ENCODE measurements around the gene MISP. TPM values are rescaled to one million over a fixed set of nuclear protein-coding genes. Genes with fewer than 3 reads are reported as not detected.

Gene MISP
- total and polyA plus RNA-seq, 2 of the 4 experiments (the other 2 are of a cell fraction), result not detected

- H4K8ac ChIP-seq (ENCODE audit: low read depth in 2 of 2, low read length in 2 of 2), result no peak overlapping the region
- no peaks in the 10 kb centered on the region for H4K20me1 ChIP-seq (ENCODE audit: insufficient read depth, low read length)
- H3K79me1 ChIP-seq (ENCODE audit: low read depth in 1 of 2, low read length in 2 of 2), result no peaks in the 10 kb centered on the region
- no peak for TF ChIP-seq POLR2A (IDR thresholded peaks at IDR 0.05; ENCODE audit: low read depth, low read length)
- TF ChIP-seq ELK1 (IDR thresholded peaks at IDR 0.05; ENCODE audit: borderline replicate concordance, low read depth, low read length), result no peak
- TF ChIP-seq RAD21 (IDR thresholded peaks at IDR 0.05; ENCODE audit: low read length), result no peak
- no peak for TF ChIP-seq CTCF (conservative IDR thresholded peaks at IDR 0.05; ENCODE audit: low read depth, low read length)
- TF ChIP-seq MAZ (IDR thresholded peaks at IDR 0.05; ENCODE audit: borderline replicate concordance, low read depth, low read length), result no peak
- TF ChIP-seq CHD1 (IDR thresholded peaks at IDR 0.05; ENCODE audit: low read depth, low read length), result no peak
- TF ChIP-seq SMC3 (IDR thresholded peaks at IDR 0.05; ENCODE audit: low read depth, low read length), result no peak
- TF ChIP-seq MXI1 (IDR thresholded peaks at IDR 0.05; ENCODE audit: borderline replicate concordance, low read depth, low read length), result no peak
- no peak for TF ChIP-seq MAFK (IDR thresholded peaks at IDR 0.05; ENCODE audit: low read depth, low read length)
- TF ChIP-seq BHLHE40 (IDR thresholded peaks at IDR 0.05; ENCODE audit: low read depth, low read length), result no peak
- no peak for TF ChIP-seq RFX5 (IDR thresholded peaks at IDR 0.05; ENCODE audit: low read depth, low read length)
- TF ChIP-seq RCOR1 (IDR thresholded peaks at IDR 0.05; ENCODE audit: insufficient replicate concordance, low read length), result no peak
- TF ChIP-seq NFE2L2 (IDR thresholded peaks at IDR 0.05; ENCODE audit: low read depth, low read length), result no peak
- no peak for TF ChIP-seq USF2 (IDR thresholded peaks at IDR 0.05; ENCODE audit: low read depth, low read length)
- no peak overlapping the region for H2BK15ac ChIP-seq (ENCODE audit: low read depth, low read length)
- no peaks in the 10 kb centered on the region for H3K9me1 ChIP-seq (ENCODE audit: insufficient read depth, low read length)
- H2AFZ ChIP-seq (replicated peaks; ENCODE audit: low read length, poor library complexity), result no peak overlapping the region
- H3K9ac ChIP-seq (ENCODE audit: low read depth, low read length), result no peak overlapping the region
- intact Hi-C loops (cut with micrococcal nuclease) (no loop called here), dilution Hi-C loops (cut with HindIII; ENCODE audit: low sequenced_read_pairs, unreplicated experiment) (no loop called here), in situ Hi-C loops (cut with MboI; ENCODE audit: low sequenced_read_pairs) (no loop called here)
- no peak overlapping the region for H3K27ac ChIP-seq (ENCODE audit: insufficient read depth, low read length)
- no TSS peak for BruUV-seq (replicated peaks)
- no peak overlapping the region for H3K4ac ChIP-seq (ENCODE audit: low read depth, low read length)
- H2BK20ac ChIP-seq (ENCODE audit: low read depth, low read length), result no peak overlapping the region
- no peak overlapping the region for H3K4me2 ChIP-seq (ENCODE audit: low read depth, low read length)
- ChIA-PET POLR2A (ENCODE audit: unreplicated experiment) (no interaction called here), CTCF (no interaction called here)
- peaks cover 6% of the 10 kb centered on the region; the same call in 1 of the 2 replicates for H3K36me3 ChIP-seq (ENCODE audit: control insufficient read depth, insufficient read depth, low read length)
- no peak overlapping the region for H3K18ac ChIP-seq (ENCODE audit: low read depth, low read length)
- no peak overlapping the region for H3K56ac ChIP-seq (ENCODE audit: extremely low read depth, insufficient read depth, low read length)
- H2AK9ac ChIP-seq (replicated peaks; ENCODE audit: low read depth, low read length, poor library complexity), result no peak overlapping the region
- no peak for ATAC-seq (ENCODE audit: low read depth)
- WGBS, 2 experiments (ENCODE audit: extremely low coverage in 2 of 2, insufficient read length in 1 of 2), result 93% methylated on average over 10 of the region's 24 CpGs; no CpG with 5 or more reads in 1 of the 2 experiments
- H2BK5ac ChIP-seq (ENCODE audit: low read depth, low read length, poor library complexity, severe bottlenecking), result no peak overlapping the region
- H2AK5ac ChIP-seq (ENCODE audit: low read depth, low read length), result no peak overlapping the region
- peaks cover 26% of the 10 kb centered on the region for H3K9me3 ChIP-seq (ENCODE audit: control insufficient read depth, insufficient read depth, low read length)
- no peak overlapping the region for H3K4me3 ChIP-seq (ENCODE audit: insufficient read depth, low read depth, low read length)
- H4K5ac ChIP-seq (ENCODE audit: low read depth, low read length), result no peak overlapping the region
- DNase-seq, result no peak
- H3K27me3 ChIP-seq (ENCODE audit: control insufficient read depth, insufficient read depth, low read length), result no peaks in the 10 kb centered on the region
- H3K14ac ChIP-seq (replicated peaks; ENCODE audit: low read depth, low read length), result no peak overlapping the region
- no peaks in the 10 kb centered on the region for H3K4me1 ChIP-seq (ENCODE audit: control insufficient read depth, insufficient read depth, low read length)
- no peak overlapping the region for H3K23ac ChIP-seq (ENCODE audit: low read depth, low read length)
- H4K91ac ChIP-seq (ENCODE audit: insufficient read depth, low read depth, low read length), result no peak overlapping the region
- H2BK120ac ChIP-seq (ENCODE audit: low read depth, low read length), result no peak overlapping the region
Measured at GRCh38 chr19:742540-743075, 8.3 kb upstream of the MISP start.
